GM12878 (cell line): Measurements from ENCODE around the gene RPA3. TPM values are rescaled to one million over a fixed set of nuclear protein-coding genes. Genes with fewer than 3 reads are reported as not detected.

ENCODE experiments used
- ATF7 ChIP-seq: fragments of 450-650 bp; IDR thresholded peaks from 2 replicates; pipeline ENCODE4 v1.6.1; 2016; ENCODE audit warnings: low read depth, mild to moderate bottlenecking
- BACH1 ChIP-seq: fragments of 450-650 bp; IDR thresholded peaks from 2 replicates; pipeline ENCODE4 v1.6.1; 2017; ENCODE audit warnings: mild to moderate bottlenecking, borderline replicate concordance
- CREB1 ChIP-seq: IDR thresholded peaks from 2 replicates; pipeline ENCODE4 v1.6.1; 2012; ENCODE audit warnings: low read depth, mild to moderate bottlenecking, inconsistent platforms
- E4F1 ChIP-seq: fragments of 450-650 bp; IDR thresholded peaks from 2 replicates; pipeline ENCODE4 v1.6.1; 2018; ENCODE audit warnings: borderline replicate concordance, mild to moderate bottlenecking; ENCODE audit not compliant: partially characterized antibody
- EED ChIP-seq: sonication (generic); IDR thresholded peaks from 2 replicates; pipeline ENCODE4 v1.6.1; 2016; ENCODE audit warnings: antibody characterized with exemption, low read depth
- ELK1 ChIP-seq: IDR thresholded peaks from 2 replicates; pipeline ENCODE4 v1.6.1; 2012; ENCODE audit warnings: low read depth, low read length, improper control_type of control experiment
- IKZF1 ChIP-seq: fragments of 450-650 bp; conservative IDR thresholded peaks from 2 replicates; pipeline ENCODE4 v1.6.1; 2017; ENCODE audit warnings: antibody characterized with exemption, mild to moderate bottlenecking
- MYB ChIP-seq: fragments of 150-350 bp; IDR thresholded peaks from 2 replicates; pipeline ENCODE4 v1.6.1; 2014; ENCODE audit warnings: mild to moderate bottlenecking, low read depth, low read length, borderline replicate concordance
- NFIC ChIP-seq: IDR thresholded peaks from 2 replicates; pipeline ENCODE4 v1.6.1; 2012; ENCODE audit warnings: low read depth, mild to moderate bottlenecking, inconsistent platforms, low read length, moderate library complexity
- PML ChIP-seq: IDR thresholded peaks from 2 replicates; pipeline ENCODE4 v1.6.1; 2012; ENCODE audit warnings: low read length, inconsistent platforms
- RAD21 ChIP-seq: IDR thresholded peaks from 2 replicates; pipeline ENCODE4 v1.6.1; 2011; ENCODE audit warnings: mild to moderate bottlenecking, low read depth, low read length, moderate library complexity; ENCODE audit not compliant: insufficient read depth
- RAD51 ChIP-seq: fragments of 450-650 bp; IDR thresholded peaks from 2 replicates; pipeline ENCODE4 v1.6.1; 2016; ENCODE audit warnings: moderate library complexity, mild to moderate bottlenecking, inconsistent platforms
- RUNX3 ChIP-seq: IDR thresholded peaks from 2 replicates; pipeline ENCODE4 v1.6.1; 2012; ENCODE audit warnings: low read length, inconsistent platforms
- SKIL ChIP-seq: fragments of 450-650 bp; IDR thresholded peaks from 2 replicates; pipeline ENCODE4 v1.6.1; 2017; ENCODE audit warnings: mild to moderate bottlenecking, low read depth, inconsistent platforms; ENCODE audit not compliant: poor library complexity, severe bottlenecking
- SPI1 ChIP-seq: IDR thresholded peaks from 2 replicates; pipeline ENCODE4 v1.6.1; 2011; ENCODE audit warnings: low read depth, mild to moderate bottlenecking, low read length, moderate library complexity, borderline replicate concordance; ENCODE audit not compliant: insufficient read depth
- SRF ChIP-seq, 2 experiments: IDR thresholded peaks; 2 replicates each; pipeline ENCODE4 v1.6.1; 2011; ENCODE audit warnings: low read depth in 2 of 2, low read length in 2 of 2, mild to moderate bottlenecking in 1 of 2, moderate library complexity in 1 of 2
- TAF1 ChIP-seq: IDR thresholded peaks from 2 replicates; pipeline ENCODE4 v1.6.1; 2011; ENCODE audit warnings: mild to moderate bottlenecking, low read depth, low read length, borderline replicate concordance
- ZNF24 ChIP-seq: fragments of 450-650 bp; IDR thresholded peaks from 2 replicates; pipeline ENCODE4 v1.6.1; 2017; ENCODE audit warnings: antibody characterized with exemption, mild to moderate bottlenecking
- ZSCAN29 ChIP-seq: fragments of 450-650 bp; IDR thresholded peaks from 2 replicates; pipeline ENCODE4 v1.6.1; 2017; ENCODE audit warnings: mild to moderate bottlenecking, moderate library complexity
- polyA plus RNA-seq, 11 experiments: library from polyadenylated mRNA; depleted of rRNA in 4 of 11; unstranded in 6 of 11; stranded (reverse) in 5 of 11; fragments of >200 nt; fragmentation: Nextera tagmentation in 4 of 11; fragmentation: Illumina TruSeq in 1 of 11; extraction: Ambion mirVana in 4 of 11; extraction: Trizol in 1 of 11; gene quantifications; 1 replicate in 1 of 11; 2 replicates in 10 of 11; pipeline versions ENCODE4 v1.2.1 to v1.2.3, GENCODE V29; 2011 to 2016; ENCODE audit warnings: inconsistent platforms in 2 of 11, missing spikeins in 2 of 11, low read depth in 1 of 11
- total RNA-seq, 4 experiments: library from RNA; depleted of rRNA in 3 of 4; stranded (reverse); fragments of >200 nt in 3 of 4; fragmentation: Illumina TruSeq in 1 of 4; extraction: Trizol in 1 of 4; gene quantifications; 2 replicates each; pipeline versions ENCODE4 v1.2.1 to v1.2.3, GENCODE V29; 2013 to 2021
- TF ChIP-seq, protein P1 (sequence below): IDR thresholded peaks from 2 replicates; pipeline ENCODE4 v1.6.1; 2011; ENCODE audit warnings: borderline replicate concordance, low read depth, mild to moderate bottlenecking, moderate library complexity, low read length; ENCODE audit not compliant: insufficient read depth, poor library complexity, severe bottlenecking
- TF ChIP-seq, protein P2 (sequence below): IDR thresholded peaks from 2 replicates; pipeline ENCODE4 v1.6.1; 2012; ENCODE audit warnings: low read depth, low read length, improper control_type of control experiment
- TF ChIP-seq, protein P3 (sequence below): IDR thresholded peaks from 2 replicates; pipeline ENCODE4 v1.6.1; 2012; ENCODE audit warnings: low read length, inconsistent platforms

Gene RPA3
- total and polyA plus RNA-seq, 10 of the 15 experiments (the other 5 are each of a cell fraction or from before 2014, with no cell fraction given): 60.2 to 343 (median 112) TPM

DNA sequence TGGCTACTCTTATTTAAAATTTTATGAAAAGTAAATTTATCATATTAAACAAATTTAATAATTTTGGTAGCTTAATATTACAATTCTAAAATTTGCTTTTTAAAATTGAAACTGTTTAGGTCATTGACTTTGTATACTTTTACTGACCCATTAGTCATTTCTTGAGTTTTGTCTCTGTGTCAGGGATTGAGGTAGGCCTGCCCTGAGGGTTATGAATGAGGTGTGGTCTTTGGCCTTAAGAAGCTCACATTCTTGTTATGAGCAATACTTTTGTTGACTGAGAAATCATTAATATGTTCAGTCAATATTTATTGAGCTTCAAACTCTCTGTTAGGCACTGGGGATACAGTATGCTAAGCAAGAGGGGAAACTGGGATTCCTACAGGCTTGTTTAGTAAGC lies 47.0 kb upstream of the RPA3 start (continued):
- TF ChIP-seq SRF (IDR thresholded peaks at IDR 0.05; ENCODE audit: low read depth in 2 of 2, low read length in 2 of 2) (0 out of 4 replicates have a peak, but pooled peaks of 1 of the 2 experiments have one; percentile 33), RAD51 (no peak), SKIL (peak; percentile 45), ZSCAN29 (no peak), SPI1 (no peak), RUNX3 (peak; percentile 92), BACH1 (no peak), IKZF1 (no peak), EED (peak; percentile 42; the same call in 1 of the 2 replicates), PML (0 out of 2 replicates have a peak, but pooled peaks have one; percentile 40), ELK1 (no peak), E4F1 (no peak), MYB (no peak), ZNF24 (no peak), TAF1 (no peak), CREB1 (peak; percentile 36; the same call in 1 of the 2 replicates), ATF7 (peak; percentile 70), RAD21 (peak; percentile 27; the same call in 1 of the 2 replicates), NFIC (peak; percentile 95; the same call in 1 of the 2 replicates)
- TF ChIP-seq, protein P1, sequence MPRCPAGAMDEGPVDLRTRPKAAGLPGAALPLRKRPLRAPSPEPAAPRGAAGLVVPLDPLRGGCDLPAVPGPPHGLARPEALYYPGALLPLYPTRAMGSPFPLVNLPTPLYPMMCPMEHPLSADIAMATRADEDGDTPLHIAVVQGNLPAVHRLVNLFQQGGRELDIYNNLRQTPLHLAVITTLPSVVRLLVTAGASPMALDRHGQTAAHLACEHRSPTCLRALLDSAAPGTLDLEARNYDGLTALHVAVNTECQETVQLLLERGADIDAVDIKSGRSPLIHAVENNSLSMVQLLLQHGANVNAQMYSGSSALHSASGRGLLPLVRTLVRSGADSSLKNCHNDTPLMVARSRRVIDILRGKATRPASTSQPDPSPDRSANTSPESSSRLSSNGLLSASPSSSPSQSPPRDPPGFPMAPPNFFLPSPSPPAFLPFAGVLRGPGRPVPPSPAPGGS: peak; percentile 70
- TF ChIP-seq, protein P2, sequence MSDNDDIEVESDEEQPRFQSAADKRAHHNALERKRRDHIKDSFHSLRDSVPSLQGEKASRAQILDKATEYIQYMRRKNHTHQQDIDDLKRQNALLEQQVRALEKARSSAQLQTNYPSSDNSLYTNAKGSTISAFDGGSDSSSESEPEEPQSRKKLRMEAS: no peak
- TF ChIP-seq, protein P3, sequence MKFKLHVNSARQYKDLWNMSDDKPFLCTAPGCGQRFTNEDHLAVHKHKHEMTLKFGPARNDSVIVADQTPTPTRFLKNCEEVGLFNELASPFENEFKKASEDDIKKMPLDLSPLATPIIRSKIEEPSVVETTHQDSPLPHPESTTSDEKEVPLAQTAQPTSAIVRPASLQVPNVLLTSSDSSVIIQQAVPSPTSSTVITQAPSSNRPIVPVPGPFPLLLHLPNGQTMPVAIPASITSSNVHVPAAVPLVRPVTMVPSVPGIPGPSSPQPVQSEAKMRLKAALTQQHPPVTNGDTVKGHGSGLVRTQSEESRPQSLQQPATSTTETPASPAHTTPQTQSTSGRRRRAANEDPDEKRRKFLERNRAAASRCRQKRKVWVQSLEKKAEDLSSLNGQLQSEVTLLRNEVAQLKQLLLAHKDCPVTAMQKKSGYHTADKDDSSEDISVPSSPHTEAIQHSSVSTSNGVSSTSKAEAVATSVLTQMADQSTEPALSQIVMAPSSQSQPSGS: peak; percentile 93
